Thyroid gland (tissue), 4 donors: ENCODE results near the gene SREBF1.

Experiments used
- CTCF ChIP-seq, 6 experiments: fragments of 200-600 bp in 3 of 6; fragments of 450-650 bp in 3 of 6; sonication (generic) in 3 of 6; IDR thresholded peaks; one replicate each; pipeline ENCODE4 v1.5.1; 2016 to 2019; ENCODE audit warnings: antibody characterized with exemption in 6 of 6, mild to moderate bottlenecking in 2 of 6, inconsistent platforms in 1 of 6, moderate library complexity in 1 of 6
- POLR2A ChIP-seq, 2 donors: fragments of 450-650 bp; IDR thresholded peaks; one replicate each; pipeline ENCODE4 v1.6.1; 2017; ENCODE audit warnings: antibody characterized with exemption in 2 of 2, mild to moderate bottlenecking in 2 of 2, moderate library complexity in 1 of 2

- TF ChIP-seq CTCF (IDR thresholded peaks at IDR 0.05) (no peak), POLR2A (IDR thresholded peaks at IDR 0.05) (no peak)
These were observed 37.7 kb upstream of the SREBF1 start for GRCh38 chr17:17874478-17874877.
